Neuron (in vitro differentiated cells): ENCODE measurements around the gene AEBP1.

Experiments used
- H2AFZ ChIP-seq: one replicate; pipeline ENCODE4 v1.6.1; 2013; ENCODE audit warnings: low read depth, mild to moderate bottlenecking, inconsistent platforms, low read length, moderate library complexity
- H3K27me3 ChIP-seq: one replicate; pipeline ENCODE4 v1.6.1; 2013; ENCODE audit warnings: low read length; ENCODE audit not compliant: insufficient read depth
- H3K36me3 ChIP-seq: one replicate; pipeline ENCODE4 v1.6.1; 2013; ENCODE audit warnings: low read length; ENCODE audit not compliant: insufficient read depth
- H3K4me1 ChIP-seq: one replicate; pipeline ENCODE4 v1.6.1; 2013; ENCODE audit warnings: low read length; ENCODE audit not compliant: insufficient read depth
- H3K4me3 ChIP-seq: 2 replicates; pipeline ENCODE4 v1.5.1; 2013; ENCODE audit warnings: mild to moderate bottlenecking, low read length, moderate library complexity
- H3K9me3 ChIP-seq: one replicate; pipeline ENCODE4 v1.6.1; 2013; ENCODE audit warnings: low read length

The AEBP1 gene

GRCh38 chr7:44107116-44107960, 3.2 kb downstream of the AEBP1 start:
- Histone ChIP-seq H3K9me3 (no peaks in the 10 kb centered on the region), H3K36me3 (no peaks in the 10 kb centered on the region), H3K4me3 (no peak overlapping the region), H2AFZ (no peak overlapping the region), H3K4me1 (peaks cover 6% of the 10 kb centered on the region), H3K27me3 (peaks cover 4% of the 10 kb centered on the region)

- Histone ChIP-seq H3K4me3 (no peak overlapping the region), H3K36me3 (no peaks in the 10 kb centered on the region), H3K27me3 (peaks cover 2% of the 10 kb centered on the region), H2AFZ (no peak overlapping the region), H3K4me1 (peaks cover 6% of the 10 kb centered on the region), H3K9me3 (peaks cover 2% of the 10 kb centered on the region)
Measured at GRCh38 chr7:44107961-44108767, 4.0 kb downstream of the AEBP1 start.

GRCh38 chr7:44108768-44109750, 4.9 kb downstream of the AEBP1 start:
- Histone ChIP-seq H3K36me3 (peaks cover 5% of the 10 kb centered on the region), H3K27me3 (no peaks in the 10 kb centered on the region), H3K9me3 (peaks cover 2% of the 10 kb centered on the region), H3K4me1 (peaks cover 6% of the 10 kb centered on the region), H2AFZ (no peak overlapping the region), H3K4me3 (no peak overlapping the region)

GRCh38 chr7:44109991-44110390, 5.8 kb downstream of the AEBP1 start:
- Histone ChIP-seq H3K27me3 (no peaks in the 10 kb centered on the region), H2AFZ (no peak overlapping the region), H3K36me3 (peaks cover 13% of the 10 kb centered on the region), H3K4me3 (no peak overlapping the region), H3K9me3 (peaks cover 2% of the 10 kb centered on the region), H3K4me1 (peaks cover 6% of the 10 kb centered on the region)

GRCh38 chr7:44110719-44111635, 6.8 kb downstream of the AEBP1 start:
- no peak overlapping the region for H2AFZ ChIP-seq
- no peak overlapping the region for H3K4me3 ChIP-seq
- H3K27me3 ChIP-seq = no peaks in the 10 kb centered on the region
- peaks cover 18% of the 10 kb centered on the region for H3K36me3 ChIP-seq
- H3K9me3 ChIP-seq = peaks cover 2% of the 10 kb centered on the region
- no peaks in the 10 kb centered on the region for H3K4me1 ChIP-seq

GRCh38 chr7:44111761-44112160, 7.6 kb downstream of the AEBP1 start:
- Histone ChIP-seq H3K9me3 (peaks cover 2% of the 10 kb centered on the region), H3K4me3 (no peak overlapping the region), H3K4me1 (no peaks in the 10 kb centered on the region), H3K27me3 (no peaks in the 10 kb centered on the region), H3K36me3 (peaks cover 24% of the 10 kb centered on the region), H2AFZ (no peak overlapping the region)

GRCh38 chr7:44112231-44112996, 8.3 kb downstream of the AEBP1 start:
- Histone ChIP-seq H2AFZ (no peak overlapping the region), H3K9me3 (peaks cover 2% of the 10 kb centered on the region), H3K36me3 (peaks cover 29% of the 10 kb centered on the region), H3K4me3 (no peak overlapping the region), H3K4me1 (no peaks in the 10 kb centered on the region), H3K27me3 (no peaks in the 10 kb centered on the region)

- no peak overlapping the region for H2AFZ ChIP-seq
- peaks cover 36% of the 10 kb centered on the region for H3K36me3 ChIP-seq
Measured at GRCh38 chr7:44112997-44113763, 9.0 kb downstream of the AEBP1 start.

GRCh38 chr7:44113764-44114354, 9.7 kb downstream of the AEBP1 start:
- H3K36me3 ChIP-seq = peaks cover 38% of the 10 kb centered on the region
- no peak overlapping the region for H2AFZ ChIP-seq
- H3K27me3 ChIP-seq = no peaks in the 10 kb centered on the region
- peaks cover 2% of the 10 kb centered on the region for H3K9me3 ChIP-seq
- H3K4me3 ChIP-seq = no peak overlapping the region
- H3K4me1 ChIP-seq = no peaks in the 10 kb centered on the region

More at GRCh38 chr7:44112997-44113763, 9.0 kb downstream of the AEBP1 start:
- Histone ChIP-seq H3K9me3 (peaks cover 2% of the 10 kb centered on the region), H3K4me1 (no peaks in the 10 kb centered on the region), H3K27me3 (no peaks in the 10 kb centered on the region), H3K4me3 (no peak overlapping the region)

- no peak overlapping the region for H2AFZ ChIP-seq
- no peak overlapping the region for H3K4me3 ChIP-seq
- peaks cover 47% of the 10 kb centered on the region for H3K36me3 ChIP-seq
- H3K4me1 ChIP-seq = no peaks in the 10 kb centered on the region
- H3K9me3 ChIP-seq = peaks cover 2% of the 10 kb centered on the region
- H3K27me3 ChIP-seq = no peaks in the 10 kb centered on the region
Measured at GRCh38 chr7:44114586-44115310, 10.6 kb downstream of the AEBP1 start.
